Common myeloid progenitor, CD34-positive (primary cell): ENCODE data around the gene NAT8L.

ENCODE experiments used
- CTCF ChIA-PET: fragments of 350-600 bp; sonication (Branson Sonifier 250); formaldehyde crosslinking; loops from one replicate; lab custom pipeline; 2021; ENCODE audit warnings: antibody characterized with exemption; lab: Charles Lee
- POLR2A ChIA-PET: fragments of 350-600 bp; sonication (Branson Sonifier 250); formaldehyde crosslinking; loops from one replicate; lab custom pipeline; 2021; ENCODE audit warnings: antibody characterized with exemption; lab: Charles Lee
- DNase-seq, 3 donors: peaks; one replicate each; pipeline versions ENCODE4 v3.0.0 to v3.0.0-alpha.2; 2013
- H3K27ac ChIP-seq, 2 experiments: 1 replicate in 1 of 2; 2 replicates in 1 of 2; pipeline ENCODE4 v1.7.0; 2013; ENCODE audit warnings: inconsistent platforms in 2 of 2, low read length in 2 of 2, mild to moderate bottlenecking in 2 of 2, low read depth in 1 of 2, moderate library complexity in 1 of 2; ENCODE audit not compliant: severe bottlenecking in 2 of 2, insufficient read depth in 1 of 2, poor library complexity in 1 of 2
- H3K27me3 ChIP-seq, 5 experiments: replicated peaks in 2 of 5; 1 replicate in 3 of 5; 2 replicates in 2 of 5; pipeline versions ENCODE4 v1.6.1 to v1.7.0; 2013; ENCODE audit warnings: low read length in 4 of 5, mild to moderate bottlenecking in 2 of 5, moderate library complexity in 2 of 5, inconsistent platforms in 1 of 5; ENCODE audit not compliant: insufficient read depth in 5 of 5, control insufficient read depth in 4 of 5
- H3K36me3 ChIP-seq, 4 experiments: 1 replicate in 2 of 4; 2 replicates in 2 of 4; pipeline versions ENCODE4 v1.6.1 to v1.7.0; 2013; ENCODE audit warnings: low read length in 3 of 4, control low read depth in 1 of 4, mild to moderate bottlenecking in 1 of 4; ENCODE audit not compliant: control insufficient read depth in 4 of 4, insufficient read depth in 4 of 4
- H3K4me1 ChIP-seq, 4 experiments: 1 replicate in 3 of 4; 2 replicates in 1 of 4; pipeline versions ENCODE4 v1.6.1 to v1.7.1; 2013; ENCODE audit warnings: low read length in 3 of 4, mild to moderate bottlenecking in 3 of 4, control low read depth in 1 of 4, inconsistent platforms in 1 of 4, moderate library complexity in 1 of 4; ENCODE audit not compliant: control insufficient read depth in 4 of 4, insufficient read depth in 4 of 4; ENCODE audit errors: control extremely low read depth in 1 of 4
- H3K4me3 ChIP-seq, 7 experiments: 1 replicate in 4 of 7; 2 replicates in 3 of 7; pipeline versions ENCODE4 v1.5.1 to v1.7.0; 2013; ENCODE audit warnings: mild to moderate bottlenecking in 7 of 7, low read length in 6 of 7, moderate library complexity in 6 of 7, inconsistent platforms in 2 of 7, low read depth in 2 of 7, control low read depth in 1 of 7; ENCODE audit not compliant: insufficient read depth in 4 of 7, control insufficient read depth in 1 of 7; ENCODE audit errors: extremely low read depth in 1 of 7
- H3K9me3 ChIP-seq, 5 experiments: 1 replicate in 4 of 5; 2 replicates in 1 of 5; pipeline versions ENCODE4 v1.6.1 to v1.7.1; 2013; ENCODE audit warnings: low read length in 4 of 5, mild to moderate bottlenecking in 2 of 5, inconsistent platforms in 1 of 5, low read depth in 1 of 5, moderate library complexity in 1 of 5; ENCODE audit not compliant: control insufficient read depth in 4 of 5, insufficient read depth in 2 of 5; ENCODE audit errors: control extremely low read depth in 1 of 5
- WGBS: methylation state at CpG from one replicate; pipeline ENCODE4 v1.1.5; 2013; ENCODE audit not compliant: insufficient coverage; 5-methylcytosine and 5-hydroxymethylcytosine counted together

The NAT8L gene

DNA sequence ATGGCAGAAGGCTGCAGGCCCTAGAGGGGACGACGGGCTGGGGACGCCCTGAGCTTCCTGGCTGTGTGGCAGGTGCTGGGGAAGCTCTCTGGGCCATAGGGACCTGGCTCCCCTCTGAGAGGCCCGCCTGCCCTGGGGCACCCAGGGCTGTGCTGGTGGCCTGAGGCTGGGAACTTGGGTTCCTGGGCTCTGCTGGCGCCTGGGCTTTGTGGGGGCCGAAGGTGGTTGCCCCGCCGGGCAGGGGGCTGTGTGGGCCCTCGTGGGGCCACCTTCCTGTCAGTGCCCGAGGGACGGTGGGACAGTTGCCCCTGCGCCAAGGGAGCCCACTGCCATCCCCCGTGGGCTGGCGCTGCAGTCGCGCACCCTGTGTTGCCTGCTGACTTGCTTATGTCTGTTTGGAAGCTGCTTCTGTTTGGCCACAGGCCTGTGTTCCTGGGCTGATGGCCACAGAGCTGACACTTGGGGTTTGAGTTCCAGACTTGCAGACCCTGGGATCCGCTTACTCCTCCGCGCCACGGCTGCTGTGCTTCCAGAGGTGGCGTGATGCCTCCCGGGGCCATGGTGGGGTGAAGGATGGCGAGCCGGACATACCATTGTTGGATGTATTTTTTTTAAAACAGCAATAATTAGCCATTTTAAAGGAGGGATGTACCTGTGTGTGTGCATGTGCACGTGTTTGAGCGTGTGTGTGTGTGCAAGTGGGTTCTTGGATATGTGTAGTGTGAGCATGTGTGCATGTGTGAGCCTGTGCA is 8.5 kb downstream of the NAT8L start:
- no peaks in the 10 kb centered on the region for H3K36me3 ChIP-seq
- no peak for DNase-seq
- 88% methylated on average over 22 of the region's 26 CpGs for WGBS
- no peaks in the 10 kb centered on the region for H3K4me1 ChIP-seq
- CTCF ChIA-PET, result no interaction called here
- no peaks in the 10 kb centered on the region for H3K27me3 ChIP-seq
- POLR2A ChIA-PET, result no interaction called here
- no peaks in the 10 kb centered on the region for H3K9me3 ChIP-seq
- no peak overlapping the region for H3K4me3 ChIP-seq
- no peak overlapping the region for H3K27ac ChIP-seq

DNA sequence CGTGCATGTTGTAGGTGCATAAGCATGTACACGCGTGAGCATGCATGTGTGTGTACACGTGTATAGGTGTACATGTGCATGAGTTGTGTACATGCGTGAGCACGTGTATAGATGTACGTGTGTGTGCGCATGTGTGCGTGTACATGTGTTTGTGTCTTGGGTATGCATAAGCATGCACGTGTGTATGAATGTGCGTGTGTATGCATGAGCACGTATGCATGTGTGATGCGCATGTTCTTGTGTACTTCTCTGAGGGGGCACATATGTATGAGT is 9.0 kb downstream of the NAT8L start:
- Histone ChIP-seq H3K36me3 (no peaks in the 10 kb centered on the region), H3K4me1 (no peaks in the 10 kb centered on the region), H3K27me3 (no peaks in the 10 kb centered on the region), H3K4me3 (no peak overlapping the region), H3K9me3 (no peaks in the 10 kb centered on the region), H3K27ac (no peak overlapping the region)
- CTCF ChIA-PET, result no interaction called here
- POLR2A ChIA-PET, result no interaction called here
- WGBS, result 98% methylated on average over 13 of the region's 13 CpGs
- no peak for DNase-seq

DNA sequence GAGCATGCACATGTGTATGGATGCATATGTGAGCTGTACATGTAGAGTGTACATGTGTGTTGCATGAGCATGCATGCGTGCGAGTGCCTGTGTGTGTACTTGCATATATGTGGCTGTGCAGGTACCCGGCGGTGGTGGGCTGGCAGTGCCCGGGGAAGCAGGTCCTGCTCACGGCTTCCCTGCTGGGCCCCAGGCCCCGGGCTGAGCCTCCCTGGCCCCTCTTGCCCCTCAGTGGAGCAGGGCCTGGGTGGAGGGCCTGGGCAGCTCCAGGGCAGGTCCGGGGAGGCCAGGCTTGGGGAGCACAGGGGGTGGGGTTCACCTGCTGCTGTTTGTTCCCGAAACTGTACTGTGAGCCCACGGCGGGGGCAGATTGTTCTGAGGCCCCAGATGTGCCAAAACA is 9.4 kb downstream of the NAT8L start:
- ChIA-PET CTCF (no interaction called here), POLR2A (no interaction called here)
- no peaks in the 10 kb centered on the region for H3K9me3 ChIP-seq
- H3K27ac ChIP-seq, result no peak overlapping the region
- no peaks in the 10 kb centered on the region for H3K36me3 ChIP-seq
- no peak overlapping the region for H3K4me3 ChIP-seq
- no peaks in the 10 kb centered on the region for H3K4me1 ChIP-seq
- 98% methylated on average over 11 of the region's 11 CpGs for WGBS
- DNase-seq, result no peak
- H3K27me3 ChIP-seq, result no peaks in the 10 kb centered on the region

DNA sequence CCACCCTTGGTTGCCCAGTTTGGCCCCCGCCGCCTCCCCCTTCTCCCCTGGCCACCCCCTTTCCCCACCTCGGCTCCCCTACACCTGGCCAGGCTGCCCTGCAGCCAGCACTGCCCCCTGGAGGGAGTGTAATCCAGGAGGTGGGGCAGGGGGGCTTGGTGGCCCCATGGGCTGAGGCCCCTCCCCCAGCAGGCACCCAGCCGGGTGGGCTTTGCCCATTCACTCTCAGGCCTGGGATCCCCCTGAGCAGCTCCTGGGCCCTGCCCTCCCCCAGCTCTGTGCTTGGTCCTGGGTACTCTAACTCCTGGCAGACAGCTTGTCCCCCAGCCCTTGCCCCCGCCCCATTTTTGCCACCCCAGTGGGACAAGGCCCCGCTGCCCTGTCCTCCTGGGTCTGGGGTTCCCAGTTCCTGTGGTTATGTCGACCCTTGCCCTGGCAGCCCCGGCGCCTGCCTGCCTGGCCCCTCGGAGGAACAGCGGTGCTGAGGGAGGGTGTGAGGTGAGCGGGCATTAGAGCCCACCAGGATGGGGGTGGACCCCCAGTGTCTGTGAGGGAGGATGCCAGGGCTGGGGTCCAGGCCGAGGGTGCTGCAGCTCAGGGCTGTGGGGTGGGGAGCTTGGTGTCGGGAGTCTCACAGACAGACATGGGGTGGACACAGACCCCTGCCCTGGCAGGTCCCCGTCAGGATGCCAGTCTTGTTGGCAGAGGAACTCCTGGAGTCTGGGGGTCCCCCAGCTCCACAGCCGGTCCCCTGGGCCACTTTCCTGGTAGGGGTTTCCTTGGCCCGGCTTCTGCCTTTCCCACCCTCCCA is 10.2 kb downstream of the NAT8L start:
- POLR2A ChIA-PET, result no interaction called here
- H3K4me1 ChIP-seq, result no peaks in the 10 kb centered on the region
- H3K36me3 ChIP-seq, result no peaks in the 10 kb centered on the region
- WGBS, result 95% methylated on average over 11 of the region's 17 CpGs
- no peak overlapping the region for H3K4me3 ChIP-seq
- DNase-seq, result no peak
- CTCF ChIA-PET, result no interaction called here
- no peaks in the 10 kb centered on the region for H3K9me3 ChIP-seq
- H3K27ac ChIP-seq, result no peak overlapping the region
- no peaks in the 10 kb centered on the region for H3K27me3 ChIP-seq

DNA sequence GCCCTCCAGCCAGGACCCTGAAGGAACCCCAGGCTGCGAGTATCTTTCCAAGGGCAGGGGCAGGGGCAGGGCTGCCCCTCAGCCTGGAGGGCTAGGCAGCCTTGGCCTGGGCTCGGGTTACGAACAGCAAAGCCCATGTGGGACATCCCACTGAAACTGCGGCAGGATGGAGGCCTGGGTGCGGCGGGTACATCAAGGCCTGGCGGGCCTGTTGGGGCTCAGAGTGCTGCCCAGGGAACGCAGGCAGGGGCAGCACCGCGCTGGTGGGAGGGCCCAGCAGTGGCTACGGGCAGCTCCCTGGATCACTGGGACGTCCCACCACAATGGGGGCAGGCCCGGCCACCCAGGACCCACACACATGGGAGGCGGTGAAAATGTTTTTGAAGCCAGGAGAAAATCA is 10.9 kb downstream of the NAT8L start:
- no peak overlapping the region for H3K27ac ChIP-seq
- no peaks in the 10 kb centered on the region for H3K9me3 ChIP-seq
- H3K27me3 ChIP-seq, result no peaks in the 10 kb centered on the region
- CTCF ChIA-PET, result no interaction called here
- POLR2A ChIA-PET, result no interaction called here
- DNase-seq, result no peak
- no peaks in the 10 kb centered on the region for H3K36me3 ChIP-seq
- no peak overlapping the region for H3K4me3 ChIP-seq
- no peaks in the 10 kb centered on the region for H3K4me1 ChIP-seq
- WGBS, result 91% methylated on average over 4 of the region's 14 CpGs

DNA sequence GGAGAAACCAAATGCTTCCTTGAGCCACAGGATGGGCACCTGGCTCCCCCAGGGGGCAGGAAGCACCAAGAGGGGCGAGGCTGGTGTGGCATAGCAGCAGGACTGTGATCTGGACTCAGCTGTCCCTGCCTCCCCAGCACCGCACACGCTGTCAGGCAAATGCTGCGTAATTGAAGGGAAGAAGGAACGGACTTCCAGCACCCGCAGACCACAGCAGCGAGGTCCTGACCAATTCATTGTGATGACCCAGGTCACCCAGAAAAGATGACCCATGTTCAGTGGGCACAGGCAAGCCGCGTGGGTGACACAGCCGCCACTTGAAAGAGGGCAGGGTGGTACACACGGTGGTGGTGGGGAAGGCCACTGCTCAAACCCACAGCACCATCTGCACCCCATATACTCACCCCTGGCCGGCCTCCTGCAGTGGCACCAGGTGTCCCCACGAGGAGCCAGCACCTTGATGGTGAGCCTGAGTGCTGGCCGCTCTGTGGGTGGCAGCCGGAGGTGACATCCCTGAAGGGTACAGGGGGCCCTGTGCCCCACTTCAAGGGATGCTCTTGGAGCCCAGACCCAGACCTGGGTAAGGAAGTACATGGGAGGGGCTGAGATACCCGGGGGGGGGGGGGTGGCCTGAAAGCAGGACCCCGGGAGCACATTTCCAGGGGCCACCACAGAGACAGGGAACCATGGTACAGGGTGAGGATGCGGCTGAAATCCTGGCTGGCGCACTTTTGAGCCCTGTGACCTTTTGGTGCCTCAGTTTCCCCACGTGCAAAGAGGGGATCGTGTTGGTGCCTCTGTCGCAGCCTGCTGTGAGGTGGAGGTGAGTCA is 11.5 kb downstream of the NAT8L start:
- Histone ChIP-seq H3K27me3 (no peaks in the 10 kb centered on the region), H3K9me3 (no peaks in the 10 kb centered on the region), H3K27ac (no peak overlapping the region), H3K36me3 (no peaks in the 10 kb centered on the region), H3K4me3 (no peak overlapping the region), H3K4me1 (no peaks in the 10 kb centered on the region)
- POLR2A ChIA-PET, result no interaction called here
- CTCF ChIA-PET, result no interaction called here
- no peak for DNase-seq
- 87% methylated on average over 13 of the region's 22 CpGs for WGBS
